Measurements from ENCODE around the gene URB1. TPM values are rescaled to one million over a fixed set of nuclear protein-coding genes. Genes with fewer than 3 reads are reported as not detected.
A peak's percentile ranks its signal among the peaks of the same experiment; 100 is the strongest.

Gene URB1
- total RNA-seq, 1 experiment from 2014 or later, result 17.1 TPM

DNA sequence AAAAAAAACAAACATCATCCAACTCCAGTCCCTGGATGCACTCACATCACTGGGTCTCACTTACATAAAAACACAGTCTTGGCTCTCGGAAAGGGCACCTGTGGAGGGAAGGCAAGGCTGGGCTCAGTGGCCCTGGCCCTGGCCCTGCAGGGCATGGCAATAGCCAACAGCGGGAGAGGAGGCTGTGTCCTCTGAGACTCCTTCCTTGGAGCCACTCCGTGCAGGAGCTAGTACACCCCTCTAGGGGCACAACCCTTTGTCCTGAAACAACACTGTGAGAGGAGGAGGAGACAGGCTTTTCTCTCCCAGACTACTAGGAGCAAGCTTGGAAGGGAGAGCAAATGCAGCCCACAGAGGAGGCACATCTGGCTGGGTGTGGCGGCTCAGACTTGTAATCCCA is 28.0 kb downstream of the URB1 start:
- TF ChIP-seq, protein P1, sequence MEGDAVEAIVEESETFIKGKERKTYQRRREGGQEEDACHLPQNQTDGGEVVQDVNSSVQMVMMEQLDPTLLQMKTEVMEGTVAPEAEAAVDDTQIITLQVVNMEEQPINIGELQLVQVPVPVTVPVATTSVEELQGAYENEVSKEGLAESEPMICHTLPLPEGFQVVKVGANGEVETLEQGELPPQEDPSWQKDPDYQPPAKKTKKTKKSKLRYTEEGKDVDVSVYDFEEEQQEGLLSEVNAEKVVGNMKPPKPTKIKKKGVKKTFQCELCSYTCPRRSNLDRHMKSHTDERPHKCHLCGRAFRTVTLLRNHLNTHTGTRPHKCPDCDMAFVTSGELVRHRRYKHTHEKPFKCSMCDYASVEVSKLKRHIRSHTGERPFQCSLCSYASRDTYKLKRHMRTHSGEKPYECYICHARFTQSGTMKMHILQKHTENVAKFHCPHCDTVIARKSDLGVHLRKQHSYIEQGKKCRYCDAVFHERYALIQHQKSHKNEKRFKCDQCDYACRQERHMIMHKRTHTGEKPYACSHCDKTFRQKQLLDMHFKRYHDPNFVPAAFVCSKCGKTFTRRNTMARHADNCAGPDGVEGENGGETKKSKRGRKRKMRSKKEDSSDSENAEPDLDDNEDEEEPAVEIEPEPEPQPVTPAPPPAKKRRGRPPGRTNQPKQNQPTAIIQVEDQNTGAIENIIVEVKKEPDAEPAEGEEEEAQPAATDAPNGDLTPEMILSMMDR (IDR thresholded peaks at IDR 0.05; ENCODE audit: insufficient read depth in 1 of 2, low read depth in 1 of 2, low read length in 1 of 2, severe bottlenecking in 1 of 2, unreplicated experiment in 1 of 2), result no peak
- H3K27ac Mint-ChIP-seq (ENCODE audit: unreplicated experiment), result no peak overlapping the region
- no TSS peak for BruUV-seq (replicated peaks)
- Histone ChIP-seq H3K4me3 (ENCODE audit: low read depth, low read length) (no peak overlapping the region), H3K4me1 (no peaks in the 10 kb centered on the region), H3K27me3 (replicated peaks; ENCODE audit: control insufficient read depth, insufficient read depth, low read length) (no peaks in the 10 kb centered on the region), H3K9me3 (no peaks in the 10 kb centered on the region), H3K36me3 (ENCODE audit: control insufficient read depth, insufficient read depth, low read length) (peaks cover 5% of the 10 kb centered on the region)
- intact Hi-C loops (cut with micrococcal nuclease; ENCODE audit: unreplicated experiment), result no loop called here
- no peak for DNase-seq
- H3K4me1 Mint-ChIP-seq (ENCODE audit: low read depth, unreplicated experiment), result no peaks in the 10 kb centered on the region
- H3K9me3 Mint-ChIP-seq (ENCODE audit: unreplicated experiment), result no peaks in the 10 kb centered on the region
- H3K36me3 Mint-ChIP-seq (ENCODE audit: insufficient read depth, unreplicated experiment), result peaks cover 73% of the 10 kb centered on the region
- CTCF ChIA-PET, result no interaction called here
- POLR2A ChIA-PET, result no interaction called here
- no peaks in the 10 kb centered on the region for H3K27me3 Mint-ChIP-seq (ENCODE audit: insufficient read depth, unreplicated experiment)
- no peak overlapping the region for H3K4me3 Mint-ChIP-seq (ENCODE audit: unreplicated experiment)

DNA sequence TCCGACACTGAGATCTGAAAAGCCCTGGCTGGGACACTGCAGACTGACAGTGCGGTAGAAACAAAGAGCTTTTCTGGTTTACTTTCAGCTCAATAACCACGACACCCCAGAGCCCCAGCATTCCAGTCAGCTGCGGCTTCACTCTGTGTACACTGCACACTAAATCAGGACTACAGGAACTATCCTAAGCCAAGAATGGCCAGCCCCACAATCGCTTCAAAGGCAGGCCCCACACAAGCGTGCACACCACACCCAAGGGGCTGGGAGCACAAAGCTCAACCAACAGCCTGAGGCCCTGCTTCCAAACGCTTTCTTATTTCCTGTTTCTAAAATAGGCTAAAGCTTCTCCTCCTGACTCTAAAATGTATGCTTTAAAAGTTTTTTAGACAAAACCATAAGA is 28.4 kb downstream of the URB1 start:
- POLR2A ChIA-PET, result no interaction called here
- CTCF ChIA-PET, result no interaction called here
- no TSS peak for BruUV-seq (replicated peaks)
- DNase-seq, result no peak
- intact Hi-C loops (cut with micrococcal nuclease; ENCODE audit: unreplicated experiment), result no loop called here
- peaks cover 5% of the 10 kb centered on the region for H3K36me3 ChIP-seq (ENCODE audit: control insufficient read depth, insufficient read depth, low read length)
- peaks cover 73% of the 10 kb centered on the region for H3K36me3 Mint-ChIP-seq (ENCODE audit: insufficient read depth, unreplicated experiment)
- H3K27ac Mint-ChIP-seq (ENCODE audit: unreplicated experiment), result no peak overlapping the region
- H3K4me3 Mint-ChIP-seq (ENCODE audit: unreplicated experiment), result no peak overlapping the region
- no peaks in the 10 kb centered on the region for H3K27me3 ChIP-seq (replicated peaks; ENCODE audit: control insufficient read depth, insufficient read depth, low read length)
- no peaks in the 10 kb centered on the region for H3K27me3 Mint-ChIP-seq (ENCODE audit: insufficient read depth, unreplicated experiment)
- TF ChIP-seq, protein P1 (IDR thresholded peaks at IDR 0.05; ENCODE audit: insufficient read depth in 1 of 2, low read depth in 1 of 2, low read length in 1 of 2, severe bottlenecking in 1 of 2, unreplicated experiment in 1 of 2), result no peak
- H3K9me3 ChIP-seq, result no peaks in the 10 kb centered on the region
- no peaks in the 10 kb centered on the region for H3K4me1 ChIP-seq
- H3K4me3 ChIP-seq (ENCODE audit: low read depth, low read length), result no peak overlapping the region
- no peaks in the 10 kb centered on the region for H3K9me3 Mint-ChIP-seq (ENCODE audit: unreplicated experiment)
- H3K4me1 Mint-ChIP-seq (ENCODE audit: low read depth, unreplicated experiment), result no peaks in the 10 kb centered on the region

DNA sequence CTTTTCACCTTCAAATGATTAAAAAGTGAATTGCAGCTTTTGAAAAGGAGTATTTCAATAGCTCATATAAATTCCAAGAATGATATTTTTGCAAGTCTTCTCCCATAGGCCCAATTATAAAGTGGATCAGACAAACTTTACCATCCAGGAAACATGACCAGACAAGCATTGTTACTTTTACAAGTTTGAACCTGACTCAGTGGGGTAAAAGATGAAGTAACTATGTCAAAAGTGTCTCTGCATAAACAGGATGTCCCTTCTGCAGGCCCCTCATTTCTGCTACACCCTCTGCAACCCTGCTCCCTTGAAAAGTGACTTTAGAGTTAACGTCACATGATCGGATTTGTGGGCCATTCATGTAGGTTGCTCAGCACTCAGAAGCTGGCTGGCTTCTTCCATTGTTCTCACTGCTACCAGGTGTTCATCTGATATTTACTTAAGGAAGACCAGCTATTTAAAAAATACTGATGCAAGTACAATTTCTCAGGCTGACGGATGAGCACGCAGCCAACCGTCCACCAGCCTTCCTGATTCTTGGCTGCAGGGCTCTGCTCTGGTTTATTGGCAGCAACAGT is 32.3 kb downstream of the URB1 start:
- TF ChIP-seq, protein P1 (IDR thresholded peaks at IDR 0.05; ENCODE audit: insufficient read depth in 1 of 2, low read depth in 1 of 2, low read length in 1 of 2, severe bottlenecking in 1 of 2, unreplicated experiment in 1 of 2), result no peak
- intact Hi-C loops (cut with micrococcal nuclease; ENCODE audit: unreplicated experiment), result no loop called here
- Mint-ChIP-seq H3K27ac (ENCODE audit: unreplicated experiment) (peak overlapping the region; percentile 43), H3K36me3 (ENCODE audit: insufficient read depth, unreplicated experiment) (peaks cover 65% of the 10 kb centered on the region), H3K4me1 (ENCODE audit: low read depth, unreplicated experiment) (no peaks in the 10 kb centered on the region), H3K4me3 (ENCODE audit: unreplicated experiment) (no peak overlapping the region), H3K27me3 (ENCODE audit: insufficient read depth, unreplicated experiment) (no peaks in the 10 kb centered on the region), H3K9me3 (ENCODE audit: unreplicated experiment) (no peaks in the 10 kb centered on the region)
- no peak for DNase-seq
- H3K27me3 ChIP-seq (replicated peaks; ENCODE audit: control insufficient read depth, insufficient read depth, low read length), result no peaks in the 10 kb centered on the region
- no TSS peak for BruUV-seq (replicated peaks)
- H3K4me3 ChIP-seq (ENCODE audit: low read depth, low read length), result no peak overlapping the region
- ChIA-PET CTCF (no interaction called here), POLR2A (no interaction called here)
- H3K36me3 ChIP-seq (ENCODE audit: control insufficient read depth, insufficient read depth, low read length), result peaks cover 7% of the 10 kb centered on the region
- no peaks in the 10 kb centered on the region for H3K9me3 ChIP-seq
- no peaks in the 10 kb centered on the region for H3K4me1 ChIP-seq
